ENCODE measurements around the gene MACROD1.

Gene MACROD1

GRCh38 chr11:64093233-64094039, 72.5 kb downstream of the MACROD1 start:
- DNase-seq (ENCODE audit: low read depth in 1 of 2, low spot score in 1 of 2) = no peak

- DNase-seq (ENCODE audit: low read depth in 1 of 2, low spot score in 1 of 2) = no peak
These were observed 73.2 kb downstream of the MACROD1 start for GRCh38 chr11:64092761-64093136.

GRCh38 chr11:64092111-64092760, 73.7 kb downstream of the MACROD1 start:
- DNase-seq (ENCODE audit: low read depth in 1 of 2, low spot score in 1 of 2) = no peak

GRCh38 chr11:64090806-64091516, 75.0 kb downstream of the MACROD1 start:
- no peak for DNase-seq (ENCODE audit: low read depth in 1 of 2, low spot score in 1 of 2)

- DNase-seq (ENCODE audit: low read depth in 1 of 2, low spot score in 1 of 2) = no peak
These were observed 75.8 kb downstream of the MACROD1 start for GRCh38 chr11:64089915-64090805.

GRCh38 chr11:64089493-64089892, 76.4 kb downstream of the MACROD1 start:
- DNase-seq (ENCODE audit: low read depth in 1 of 2, low spot score in 1 of 2) = no peak

GRCh38 chr11:64089027-64089360, 76.9 kb downstream of the MACROD1 start:
- DNase-seq (ENCODE audit: low read depth in 1 of 2, low spot score in 1 of 2) = no peak

GRCh38 chr11:64088162-64089026, 77.5 kb downstream of the MACROD1 start:
- no peak for DNase-seq (ENCODE audit: low read depth in 1 of 2, low spot score in 1 of 2)

- no peak for DNase-seq (ENCODE audit: low read depth in 1 of 2, low spot score in 1 of 2)
These were observed 79.4 kb downstream of the MACROD1 start for GRCh38 chr11:64086258-64087123.

- no peak for DNase-seq (ENCODE audit: low read depth in 1 of 2, low spot score in 1 of 2)
These were observed 80.0 kb downstream of the MACROD1 start for GRCh38 chr11:64085906-64086257.

- no peak for DNase-seq (ENCODE audit: low read depth in 1 of 2, low spot score in 1 of 2)
These were observed 80.8 kb downstream of the MACROD1 start for GRCh38 chr11:64084951-64085710.

- no peak for DNase-seq (ENCODE audit: low read depth in 1 of 2, low spot score in 1 of 2)
These were observed 81.6 kb downstream of the MACROD1 start for GRCh38 chr11:64084146-64084950.

- no peak for DNase-seq (ENCODE audit: low read depth in 1 of 2, low spot score in 1 of 2)
These were observed 82.4 kb downstream of the MACROD1 start for GRCh38 chr11:64083398-64084080.

- DNase-seq (ENCODE audit: low read depth in 1 of 2, low spot score in 1 of 2) = no peak
These were observed 84.0 kb downstream of the MACROD1 start for GRCh38 chr11:64081745-64082442.

- no peak for DNase-seq (ENCODE audit: low read depth in 1 of 2, low spot score in 1 of 2)
These were observed 85.5 kb downstream of the MACROD1 start for GRCh38 chr11:64080390-64080789.

- DNase-seq (ENCODE audit: low read depth in 1 of 2, low spot score in 1 of 2) = no peak
These were observed 87.0 kb downstream of the MACROD1 start for GRCh38 chr11:64078905-64079304.

- no peak for DNase-seq (ENCODE audit: low read depth in 1 of 2, low spot score in 1 of 2)
These were observed 87.6 kb downstream of the MACROD1 start for GRCh38 chr11:64078284-64078683.
